Trophoblast cell (in vitro differentiated cells and primary cell): ENCODE data around the gene RAB4B.

ENCODE experiments used
- DNase-seq, 2 donors: peaks; one replicate each; pipeline ENCODE4 v3.0.0-alpha.2; 2016
- H2AFZ ChIP-seq: 2 replicates; pipeline ENCODE4 v1.6.1; 2013; ENCODE audit warnings: low read length, moderate library complexity, mild to moderate bottlenecking; ENCODE audit not compliant: insufficient read depth, poor library complexity
- H2AK5ac ChIP-seq: 2 replicates; pipeline ENCODE4 v1.6.1; 2013; ENCODE audit warnings: mild to moderate bottlenecking, low read length
- H2BK120ac ChIP-seq: 2 replicates; pipeline ENCODE4 v1.6.1; 2013; ENCODE audit warnings: low read length, mild to moderate bottlenecking, moderate library complexity; ENCODE audit not compliant: insufficient read depth, poor library complexity
- H2BK12ac ChIP-seq: 2 replicates; pipeline ENCODE4 v1.6.1; 2013; ENCODE audit warnings: mild to moderate bottlenecking, low read length, moderate library complexity
- H2BK5ac ChIP-seq: 2 replicates; pipeline ENCODE4 v1.6.1; 2013; ENCODE audit warnings: low read length, low read depth, moderate library complexity, mild to moderate bottlenecking; ENCODE audit not compliant: poor library complexity
- H3K14ac ChIP-seq: 2 replicates; pipeline ENCODE4 v1.6.1; 2013; ENCODE audit warnings: mild to moderate bottlenecking, low read length
- H3K18ac ChIP-seq: 2 replicates; pipeline ENCODE4 v1.6.1; 2013; ENCODE audit warnings: mild to moderate bottlenecking, low read length
- H3K23ac ChIP-seq: 2 replicates; pipeline ENCODE4 v1.6.1; 2013; ENCODE audit warnings: low read length
- H3K27ac ChIP-seq: 2 replicates; pipeline ENCODE4 v1.5.1; 2013; ENCODE audit warnings: low read depth, mild to moderate bottlenecking, inconsistent platforms, low read length, moderate library complexity
- H3K27me3 ChIP-seq: 2 replicates; pipeline ENCODE4 v1.6.1; 2013; ENCODE audit warnings: inconsistent platforms, mild to moderate bottlenecking, low read length, moderate library complexity; ENCODE audit not compliant: insufficient read depth
- H3K36me3 ChIP-seq, 2 experiments: 1 replicate in 1 of 2; 2 replicates in 1 of 2; pipeline ENCODE4 v1.6.1; 2013; ENCODE audit warnings: low read length in 2 of 2, mild to moderate bottlenecking in 2 of 2, moderate library complexity in 1 of 2; ENCODE audit not compliant: insufficient read depth in 2 of 2, control insufficient read depth in 1 of 2
- H3K4ac ChIP-seq: 2 replicates; pipeline ENCODE4 v1.6.1; 2013; ENCODE audit warnings: low read depth, mild to moderate bottlenecking, low read length, moderate library complexity
- H3K4me1 ChIP-seq, 2 experiments: 1 replicate in 1 of 2; 2 replicates in 1 of 2; pipeline ENCODE4 v1.6.1; 2013; ENCODE audit warnings: low read length in 2 of 2, mild to moderate bottlenecking in 2 of 2, moderate library complexity in 1 of 2; ENCODE audit not compliant: insufficient read depth in 2 of 2, control insufficient read depth in 1 of 2
- H3K4me2 ChIP-seq: 2 replicates; pipeline ENCODE4 v1.6.1; 2013; ENCODE audit warnings: inconsistent platforms, mild to moderate bottlenecking, low read length, moderate library complexity
- H3K4me3 ChIP-seq: 2 replicates; pipeline ENCODE4 v1.5.1; 2013; ENCODE audit warnings: mild to moderate bottlenecking, low read depth, low read length, inconsistent platforms
- H3K79me1 ChIP-seq: one replicate; pipeline ENCODE4 v1.6.1; 2013; ENCODE audit warnings: low read length
- H3K79me2 ChIP-seq: 2 replicates; pipeline ENCODE4 v1.6.1; 2013; ENCODE audit warnings: low read length, mild to moderate bottlenecking; ENCODE audit not compliant: control insufficient read depth, insufficient read depth, poor library complexity
- H3K9ac ChIP-seq: 2 replicates; pipeline ENCODE4 v1.6.1; 2013; ENCODE audit warnings: mild to moderate bottlenecking, low read length
- H3K9me3 ChIP-seq: 2 replicates; pipeline ENCODE4 v1.6.1; 2013; ENCODE audit warnings: low read depth, mild to moderate bottlenecking, control low read depth, inconsistent platforms, low read length; ENCODE audit not compliant: insufficient read depth
- H4K12ac ChIP-seq: 2 replicates; pipeline ENCODE4 v1.6.1; 2013; ENCODE audit warnings: low read depth, mild to moderate bottlenecking, low read length, moderate library complexity
- H4K8ac ChIP-seq: 2 replicates; pipeline ENCODE4 v1.6.1; 2013; ENCODE audit warnings: low read depth, mild to moderate bottlenecking, low read length, moderate library complexity
- H4K91ac ChIP-seq: one replicate; pipeline ENCODE4 v1.6.1; 2013; ENCODE audit warnings: low read depth, mild to moderate bottlenecking, low read length, moderate library complexity
- WGBS: extraction: QIAGEN DNeasy Blood & Tissue Kit; methylation state at CpG from one replicate; pipeline ENCODE4 v1.1.7; 2013; ENCODE audit warnings: missing lambda C conversion rate; ENCODE audit not compliant: insufficient read length, insufficient coverage; ENCODE audit errors: extremely low coverage; 5-methylcytosine and 5-hydroxymethylcytosine counted together

The RAB4B gene

GRCh38 chr19:40774916-40775631 is 3.0 kb upstream of the RAB4B start, which contains the start of gene MIA:
Gene MIA, plus strand, starts transcription at chr19:40775521. Its CDS starts 22 bp downstream, at chr19:40775543.
- peak within 1 kb of the TSS; percentile 4 for H2AK5ac ChIP-seq
- peak within 1 kb of the TSS; percentile 38 for H3K27ac ChIP-seq
- H3K4me2 ChIP-seq, result peak within 1 kb of the TSS; percentile 11
- H4K12ac ChIP-seq, result no peak within 1 kb of the TSS
- no peak within 1 kb of the TSS for H3K9ac ChIP-seq
- no CpG with 5 or more reads among the region's 9 CpGs for WGBS
- H4K91ac ChIP-seq, result peak within 1 kb of the TSS; percentile 30
- H3K23ac ChIP-seq, result no peak within 1 kb of the TSS
- no peak for DNase-seq
- H3K27me3 ChIP-seq, result no peaks in the 10 kb centered on the region
- H3K14ac ChIP-seq, result peak within 1 kb of the TSS; percentile 3
- H3K79me1 ChIP-seq, result peaks cover 19% of the 10 kb centered on the region
- peak within 1 kb of the TSS; percentile 12 for H2BK5ac ChIP-seq
- no peaks in the 10 kb centered on the region for H3K36me3 ChIP-seq
- no peak within 1 kb of the TSS for H3K18ac ChIP-seq
- H2BK12ac ChIP-seq, result peak within 1 kb of the TSS; percentile 25
- no peaks in the 10 kb centered on the region for H3K9me3 ChIP-seq
- peak within 1 kb of the TSS; percentile 66 for H2BK120ac ChIP-seq
- H3K79me2 ChIP-seq, result peaks cover 2% of the 10 kb centered on the region
- no peak within 1 kb of the TSS for H3K4ac ChIP-seq
- H2AFZ ChIP-seq, result no peak within 1 kb of the TSS
- H3K4me3 ChIP-seq, result no peak within 1 kb of the TSS
- H3K4me1 ChIP-seq, result peaks cover 12 to 16% of the 10 kb centered on the region in 2 experiments
- H4K8ac ChIP-seq, result peak within 1 kb of the TSS; percentile 21

- Histone ChIP-seq H3K9ac (no peak overlapping the region), H3K14ac (peak overlapping the region; percentile 3), H2AFZ (no peak overlapping the region), H3K4ac (no peak overlapping the region), H4K12ac (no peak overlapping the region), H3K79me1 (peaks cover 19% of the 10 kb centered on the region), H2AK5ac (peak overlapping the region; percentile 4), H3K27ac (peak overlapping the region; percentile 37), H3K27me3 (no peaks in the 10 kb centered on the region), H3K4me2 (no peak overlapping the region), H3K79me2 (peaks cover 2% of the 10 kb centered on the region), H3K4me1 (peaks cover 12 to 16% of the 10 kb centered on the region in 2 experiments), H2BK12ac (peak overlapping the region; percentile 25), H4K91ac (peak overlapping the region; percentile 30), H3K9me3 (no peaks in the 10 kb centered on the region), H3K36me3 (no peaks in the 10 kb centered on the region), H2BK5ac (peak overlapping the region; percentile 1), H3K4me3 (no peak overlapping the region), H4K8ac (peak overlapping the region; percentile 21), H2BK120ac (peak overlapping the region; percentile 0), H3K18ac (no peak overlapping the region), H3K23ac (no peak overlapping the region)
- WGBS, result no CpG with 5 or more reads among the region's 10 CpGs
- no peak for DNase-seq
Measured at GRCh38 chr19:40775632-40776022, 2.4 kb upstream of the RAB4B start.

DNA sequence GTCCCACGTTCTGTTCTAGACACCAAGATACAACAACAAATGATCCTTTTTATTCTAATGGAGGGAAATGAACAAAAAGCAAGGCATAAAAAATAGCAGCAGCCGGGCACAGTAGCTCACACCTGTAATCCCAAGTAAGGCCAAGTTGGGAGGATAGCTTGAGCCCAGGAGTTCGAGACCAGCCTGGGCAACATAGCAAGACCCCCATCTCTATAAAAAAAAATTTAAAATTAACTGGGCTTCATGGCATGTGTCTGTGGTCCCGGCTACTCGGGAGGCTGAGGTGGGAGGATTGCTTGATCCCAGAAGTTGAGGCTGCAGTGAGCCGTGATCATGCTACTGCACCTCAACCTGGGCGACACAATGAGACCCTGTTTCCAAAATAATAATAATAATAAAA is 1.7 kb upstream of the RAB4B start:
- WGBS, result no CpG with 5 or more reads among the region's 7 CpGs
- H3K18ac ChIP-seq, result no peak overlapping the region
- no peak overlapping the region for H3K4me2 ChIP-seq
- no peak overlapping the region for H3K14ac ChIP-seq
- H3K79me1 ChIP-seq, result peaks cover 19% of the 10 kb centered on the region
- H3K9me3 ChIP-seq, result no peaks in the 10 kb centered on the region
- no peak overlapping the region for H2BK120ac ChIP-seq
- peaks cover 12 to 16% of the 10 kb centered on the region in 2 experiments for H3K4me1 ChIP-seq
- no peak for DNase-seq
- H3K27me3 ChIP-seq, result no peaks in the 10 kb centered on the region
- no peak overlapping the region for H3K4me3 ChIP-seq
- no peak overlapping the region for H3K4ac ChIP-seq
- H2AFZ ChIP-seq, result no peak overlapping the region
- no peak overlapping the region for H3K9ac ChIP-seq
- H3K36me3 ChIP-seq, result peaks cover 0 to 2% of the 10 kb centered on the region in 2 experiments
- H4K91ac ChIP-seq, result no peak overlapping the region
- peaks cover 2% of the 10 kb centered on the region for H3K79me2 ChIP-seq
- H3K27ac ChIP-seq, result no peak overlapping the region
- no peak overlapping the region for H2BK5ac ChIP-seq
- no peak overlapping the region for H2AK5ac ChIP-seq
- H2BK12ac ChIP-seq, result no peak overlapping the region
- no peak overlapping the region for H4K12ac ChIP-seq
- H3K23ac ChIP-seq, result no peak overlapping the region
- H4K8ac ChIP-seq, result no peak overlapping the region

DNA sequence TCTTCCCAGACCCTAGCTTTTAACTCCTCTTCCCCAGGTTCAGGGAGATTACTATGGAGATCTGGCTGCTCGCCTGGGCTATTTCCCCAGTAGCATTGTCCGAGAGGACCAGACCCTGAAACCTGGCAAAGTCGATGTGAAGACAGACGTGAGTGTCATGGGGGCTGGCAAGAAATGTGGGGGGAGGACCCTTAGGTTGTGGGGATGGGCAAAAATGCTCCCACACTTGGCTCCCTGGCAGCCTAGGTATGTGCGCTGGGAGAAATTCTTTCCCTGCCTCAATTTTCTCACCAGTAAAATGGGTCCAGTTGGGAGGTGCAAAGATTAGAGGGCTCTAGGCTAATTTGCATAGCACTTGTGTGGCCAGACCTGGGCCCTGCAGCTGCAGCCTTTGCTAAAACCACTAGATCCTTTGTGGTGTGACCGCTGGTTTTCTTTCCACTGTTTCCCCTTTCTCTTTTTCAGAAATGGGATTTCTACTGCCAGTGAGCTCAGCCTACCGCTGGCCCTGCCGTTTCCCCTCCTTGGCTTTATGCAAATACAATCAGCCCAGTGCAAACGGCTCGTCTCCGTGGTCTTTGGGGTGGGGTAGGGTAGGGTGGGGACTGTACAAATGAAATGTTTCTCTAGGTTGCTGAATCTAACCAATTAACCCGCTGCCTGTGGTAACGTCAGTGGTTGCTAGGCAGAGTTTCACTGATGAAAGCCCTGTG is 959 bp upstream of the RAB4B start:
- Histone ChIP-seq H3K79me1 (peaks cover 19% of the 10 kb centered on the region), H2BK120ac (peak overlapping the region; percentile 49), H3K4me1 (peaks cover 12 to 16% of the 10 kb centered on the region in 2 experiments), H2AK5ac (peak overlapping the region; percentile 80), H4K12ac (peak overlapping the region; percentile 37), H3K79me2 (peaks cover 2% of the 10 kb centered on the region), H3K4me3 (no peak overlapping the region), H3K27me3 (no peaks in the 10 kb centered on the region), H3K14ac (peak overlapping the region; percentile 81), H3K36me3 (peaks cover 0 to 3% of the 10 kb centered on the region in 2 experiments), H3K9ac (no peak overlapping the region), H2BK5ac (peak overlapping the region; percentile 73), H4K8ac (peak overlapping the region; percentile 87), H3K27ac (peak overlapping the region; percentile 96), H2BK12ac (peak overlapping the region; percentile 34), H2AFZ (peak overlapping the region; percentile 21), H3K18ac (peak overlapping the region; percentile 73), H3K4ac (peak overlapping the region; percentile 72), H3K23ac (no peak overlapping the region), H3K4me2 (peak overlapping the region; percentile 77), H4K91ac (peak overlapping the region; percentile 86), H3K9me3 (no peaks in the 10 kb centered on the region)
- peak; percentile 96 to 97 for DNase-seq
- WGBS, result no CpG with 5 or more reads among the region's 13 CpGs
